DOHH2 (cell line): ENCODE data around the gene PRADC1.

Experiments
- H3F3A ChIP-seq: fragments of 200-600 bp; sonication (generic), shearing (Covaris generic); 2 replicates; pipeline ENCODE4 v1.6.0; 2016; ENCODE audit warnings: antibody characterized with exemption, mild to moderate bottlenecking; ENCODE audit not compliant: control insufficient read depth, insufficient read depth
- H3K27ac ChIP-seq: fragments of 200-600 bp; sonication (generic); 2 replicates; pipeline ENCODE4 v1.5.1; 2014; ENCODE audit warnings: low read depth, mild to moderate bottlenecking, low read length, moderate library complexity
- H3K27me3 ChIP-seq: fragments of 200-600 bp; sonication (generic); 2 replicates; pipeline ENCODE4 v1.6.1; 2014; ENCODE audit warnings: mild to moderate bottlenecking, low read length, mixed read lengths; ENCODE audit not compliant: control insufficient read depth
- H3K36me3 ChIP-seq: fragments of 200-600 bp; sonication (generic); 2 replicates; pipeline ENCODE4 v1.6.1; 2014; ENCODE audit warnings: mild to moderate bottlenecking, low read length, moderate library complexity, mixed read lengths; ENCODE audit not compliant: control insufficient read depth
- H3K4me1 ChIP-seq: fragments of 200-600 bp; sonication (generic); 2 replicates; pipeline ENCODE4 v1.6.1; 2014; ENCODE audit warnings: mild to moderate bottlenecking, low read length, mixed read lengths; ENCODE audit not compliant: control insufficient read depth
- H3K4me2 ChIP-seq: fragments of 200-600 bp; sonication (generic); 2 replicates; pipeline ENCODE4 v1.6.0; 2014; ENCODE audit warnings: mild to moderate bottlenecking, low read length, moderate library complexity
- H3K4me3 ChIP-seq: fragments of 200-600 bp; sonication (generic); 2 replicates; pipeline ENCODE4 v1.5.1; 2014; ENCODE audit warnings: mild to moderate bottlenecking, low read length, mixed read lengths
- H3K79me2 ChIP-seq: fragments of 200-600 bp; sonication (generic); 2 replicates; pipeline ENCODE4 v1.6.1; 2014; ENCODE audit warnings: mild to moderate bottlenecking, low read length, mixed read lengths; ENCODE audit not compliant: control insufficient read depth
- H3K9me2 ChIP-seq: fragments of 200-600 bp; sonication (generic); replicated peaks from 2 replicates; pipeline ENCODE4 v1.6.1; 2014; ENCODE audit warnings: mild to moderate bottlenecking, low read length, mixed read lengths; ENCODE audit not compliant: control insufficient read depth
- H3K9me3 ChIP-seq: fragments of 200-600 bp; sonication (generic); 2 replicates; pipeline ENCODE4 v1.6.1; 2014; ENCODE audit warnings: antibody characterized with exemption, low read length, mixed read lengths; ENCODE audit not compliant: control insufficient read depth, insufficient read depth
- H4K20me1 ChIP-seq: fragments of 200-600 bp; sonication (generic); 2 replicates; pipeline ENCODE4 v1.6.0; 2014; ENCODE audit warnings: low read depth, mild to moderate bottlenecking, antibody characterized with exemption, low read length, moderate library complexity; ENCODE audit not compliant: control insufficient read depth, insufficient read depth
- EZH2phosphoT487 ChIP-seq: fragments of 200-600 bp; sonication (generic); IDR thresholded peaks from 2 replicates; pipeline ENCODE4 v1.6.1; 2017; ENCODE audit warnings: borderline replicate concordance, mild to moderate bottlenecking, antibody characterized with exemption, low read length, moderate library complexity, mixed read lengths
- TF ChIP-seq, protein P1 (sequence below): fragments of 200-600 bp; sonication (generic); IDR thresholded peaks from one replicate; pipeline ENCODE4 v1.5.1; 2014; ENCODE audit warnings: antibody characterized with exemption, mild to moderate bottlenecking, low read depth, low read length; ENCODE audit not compliant: poor library complexity, severe bottlenecking

Gene PRADC1

DNA sequence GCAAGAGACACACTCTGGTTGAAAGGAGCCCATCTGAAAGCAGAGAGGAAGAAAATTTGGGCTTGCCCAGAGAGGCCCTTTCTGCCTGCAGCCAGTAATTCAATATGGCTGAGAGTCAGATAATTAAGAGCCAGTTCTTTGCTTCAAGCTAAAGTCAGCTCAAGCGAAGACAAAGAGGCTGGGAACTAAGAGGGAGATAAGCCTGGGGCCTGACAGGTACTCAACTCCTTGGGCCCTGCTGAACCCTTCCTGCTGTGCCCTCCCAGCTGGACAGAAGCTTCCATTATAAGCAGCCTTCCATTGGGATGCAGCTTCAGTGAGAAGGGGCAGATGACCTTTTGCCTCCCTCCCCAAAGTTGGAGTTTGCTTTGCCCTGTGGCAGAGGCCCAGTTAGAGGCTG, 39.2 kb upstream of the PRADC1 start:
- H3K4me1 ChIP-seq: peaks cover 5% of the 10 kb centered on the region
- H3K27ac ChIP-seq: no peak overlapping the region
- no peak for TF ChIP-seq EZH2phosphoT487
- TF ChIP-seq, protein P1, sequence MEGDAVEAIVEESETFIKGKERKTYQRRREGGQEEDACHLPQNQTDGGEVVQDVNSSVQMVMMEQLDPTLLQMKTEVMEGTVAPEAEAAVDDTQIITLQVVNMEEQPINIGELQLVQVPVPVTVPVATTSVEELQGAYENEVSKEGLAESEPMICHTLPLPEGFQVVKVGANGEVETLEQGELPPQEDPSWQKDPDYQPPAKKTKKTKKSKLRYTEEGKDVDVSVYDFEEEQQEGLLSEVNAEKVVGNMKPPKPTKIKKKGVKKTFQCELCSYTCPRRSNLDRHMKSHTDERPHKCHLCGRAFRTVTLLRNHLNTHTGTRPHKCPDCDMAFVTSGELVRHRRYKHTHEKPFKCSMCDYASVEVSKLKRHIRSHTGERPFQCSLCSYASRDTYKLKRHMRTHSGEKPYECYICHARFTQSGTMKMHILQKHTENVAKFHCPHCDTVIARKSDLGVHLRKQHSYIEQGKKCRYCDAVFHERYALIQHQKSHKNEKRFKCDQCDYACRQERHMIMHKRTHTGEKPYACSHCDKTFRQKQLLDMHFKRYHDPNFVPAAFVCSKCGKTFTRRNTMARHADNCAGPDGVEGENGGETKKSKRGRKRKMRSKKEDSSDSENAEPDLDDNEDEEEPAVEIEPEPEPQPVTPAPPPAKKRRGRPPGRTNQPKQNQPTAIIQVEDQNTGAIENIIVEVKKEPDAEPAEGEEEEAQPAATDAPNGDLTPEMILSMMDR: no peak
- H3K36me3 ChIP-seq: peaks cover 73% of the 10 kb centered on the region
- H3F3A ChIP-seq: no peaks in the 10 kb centered on the region; the same call in 1 of the 2 replicates
- no peak overlapping the region for H3K4me3 ChIP-seq
- peaks cover 8% of the 10 kb centered on the region for H4K20me1 ChIP-seq
- no peak overlapping the region for H3K4me2 ChIP-seq
- H3K27me3 ChIP-seq: no peaks in the 10 kb centered on the region
- H3K9me3 ChIP-seq: no peaks in the 10 kb centered on the region
- H3K79me2 ChIP-seq: peaks cover 96% of the 10 kb centered on the region
- no peaks in the 10 kb centered on the region for H3K9me2 ChIP-seq

DNA sequence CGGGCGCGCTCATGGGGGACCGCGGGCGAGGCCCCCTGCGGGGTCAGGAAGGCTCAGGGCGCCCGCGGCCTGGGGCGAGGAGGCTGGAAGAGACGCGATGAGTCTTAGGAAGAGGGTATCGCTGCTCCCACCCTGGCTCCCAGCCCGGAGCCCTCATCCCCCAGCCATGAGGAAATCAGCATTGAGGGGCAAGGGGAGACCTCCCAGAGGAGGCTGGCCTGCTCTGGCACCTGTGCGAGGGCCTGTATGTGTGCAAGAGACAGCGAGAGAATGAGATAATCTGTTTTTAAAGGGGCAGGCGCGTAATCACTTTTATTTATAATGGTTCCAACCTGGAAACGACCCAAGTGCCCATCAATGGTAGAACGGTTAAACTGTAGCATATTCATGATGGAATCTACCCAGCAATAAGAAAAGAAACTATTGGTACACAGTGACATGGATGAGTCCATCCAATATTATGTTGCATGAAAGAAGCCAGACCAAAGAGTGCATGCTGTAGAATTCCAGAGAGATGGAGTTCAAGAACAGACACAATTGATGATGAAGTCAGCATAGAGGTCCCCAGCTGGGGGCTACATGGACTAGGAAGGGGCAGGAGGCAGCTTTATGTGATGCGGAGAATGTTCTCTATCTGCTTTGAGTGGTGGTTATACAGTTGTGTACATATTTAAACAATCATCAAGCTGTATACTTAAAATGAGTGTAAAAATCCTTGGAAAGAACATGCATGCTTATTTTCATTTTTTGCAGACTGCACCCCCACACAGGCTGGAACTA, 36.8 kb upstream of the PRADC1 start:
- Histone ChIP-seq H3K4me3 (peak overlapping the region; percentile 48), H3K9me2 (no peaks in the 10 kb centered on the region), H3K27me3 (no peaks in the 10 kb centered on the region), H3K9me3 (no peaks in the 10 kb centered on the region), H3K4me1 (peaks cover 5% of the 10 kb centered on the region), H3K27ac (no peak overlapping the region), H3K36me3 (peaks cover 79% of the 10 kb centered on the region), H3K4me2 (peak overlapping the region; percentile 44), H4K20me1 (peaks cover 10% of the 10 kb centered on the region), H3F3A (no peaks in the 10 kb centered on the region; the same call in 1 of the 2 replicates), H3K79me2 (peaks cover 84% of the 10 kb centered on the region)
- TF ChIP-seq, protein P1: no peak
- TF ChIP-seq EZH2phosphoT487: no peak

DNA sequence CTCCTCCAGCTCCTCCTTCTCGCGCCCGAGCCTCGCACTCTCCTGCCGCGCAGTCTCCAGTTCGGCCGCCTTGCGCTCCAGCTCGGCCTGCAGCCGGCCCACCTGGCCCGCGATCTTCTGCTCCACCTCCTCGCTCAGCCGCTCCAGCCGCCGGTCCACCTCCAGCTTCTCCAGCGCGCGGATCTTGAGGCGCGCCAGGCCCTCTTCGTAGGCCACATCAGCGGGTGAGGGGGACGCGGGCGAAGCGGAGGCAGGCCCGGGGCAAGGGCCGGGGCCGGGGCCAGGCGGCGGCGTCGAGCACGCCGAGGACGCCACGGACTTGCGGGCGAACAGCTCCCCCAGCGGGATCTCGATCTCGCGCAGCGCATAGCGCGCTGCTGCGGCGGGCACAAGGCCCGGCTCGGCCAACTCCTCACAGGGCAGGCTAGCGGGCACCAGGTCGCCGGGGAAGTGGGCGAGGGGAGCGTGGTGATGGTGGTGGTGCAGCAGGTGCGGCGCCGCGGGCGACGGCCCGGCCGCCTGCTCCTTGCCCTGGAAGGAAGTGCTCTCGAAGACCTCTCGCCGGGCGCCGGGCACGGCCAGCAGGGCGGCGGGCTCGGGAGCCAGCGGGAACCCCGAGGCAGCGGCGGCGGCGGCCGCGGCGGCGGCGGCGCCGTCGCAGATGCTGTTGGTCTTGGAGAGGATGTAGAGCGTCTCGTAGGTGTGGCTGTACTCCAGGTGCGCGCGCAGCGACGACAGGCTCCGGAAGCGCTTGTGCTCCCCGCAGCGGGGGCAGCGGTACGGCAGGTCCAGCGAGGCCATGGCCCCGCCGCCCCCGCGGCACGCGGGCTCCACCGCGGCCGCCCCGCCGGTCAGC, 36.0 kb upstream of the PRADC1 start:
- H3K4me2 ChIP-seq: peak overlapping the region; percentile 44
- H3K27me3 ChIP-seq: no peaks in the 10 kb centered on the region
- peaks cover 81% of the 10 kb centered on the region for H3K36me3 ChIP-seq
- peak overlapping the region; percentile 48; the same call in 1 of the 2 replicates for H3K4me3 ChIP-seq
- TF ChIP-seq, protein P1: no peak
- TF ChIP-seq EZH2phosphoT487: no peak
- no peaks in the 10 kb centered on the region for H3K9me3 ChIP-seq
- peaks cover 76% of the 10 kb centered on the region for H3K79me2 ChIP-seq
- no peaks in the 10 kb centered on the region for H3K9me2 ChIP-seq
- H3F3A ChIP-seq: no peaks in the 10 kb centered on the region; the same call in 1 of the 2 replicates
- H3K27ac ChIP-seq: no peak overlapping the region
- peaks cover 5% of the 10 kb centered on the region for H3K4me1 ChIP-seq
- peaks cover 10% of the 10 kb centered on the region for H4K20me1 ChIP-seq
